HCT116 (cell line): ENCODE measurements around the gene HMCN2. TPM values are rescaled to one million over a fixed set of nuclear protein-coding genes. Genes with fewer than 3 reads are reported as not detected.

Experiments used
- ATAC-seq: fragments of 200-7000 bp; cut with Tn5 transposase; 2 replicates; pipeline ENCODE4 v1.9.1; 2020; ENCODE audit warnings: mild to moderate bottlenecking, moderate library complexity
- BruUV-seq: library from RNA; stranded (reverse); fragments of 400-500 nt; replicated peaks from 2 replicates; lab custom pipeline; 2021; lab: Mats Ljungman, UMichigan
- CTCF ChIA-PET: fragments of 300-600 bp; sonication (Branson Sonifier 250); formaldehyde crosslinking; loops from one replicate; lab custom pipeline; 2021; ENCODE audit warnings: antibody characterized with exemption; lab: Charles Lee
- POLR2A ChIA-PET: fragments of 300-600, 350-600 bp; sonication (Branson Sonifier 250); formaldehyde crosslinking; loops from one replicate; lab custom pipeline; 2021; ENCODE audit warnings: antibody characterized with exemption; lab: Charles Lee
- RAD21 ChIA-PET, 2 experiments: fragments of 300-600 bp; sonication (Branson Sonifier 250); formaldehyde crosslinking; loops; one replicate each; lab custom pipeline; 2023; ENCODE audit warnings: low total read pairs in 2 of 2; ENCODE audit not compliant: uncharacterized antibody in 2 of 2, unreplicated experiment in 2 of 2, low non-redundant PET in 1 of 2; lab: Charles Lee
- DNase-seq: peaks from one replicate; pipeline ENCODE4 v3.0.0-alpha.2; 2010; ENCODE audit warnings: low read depth, low spot score
- H2AFZ ChIP-seq: fragments of 200-600 bp; shearing (Covaris generic), sonication (generic); 2 replicates; pipeline ENCODE4 v1.6.1; 2017; ENCODE audit warnings: low read depth, mixed run types, mixed read lengths, antibody characterized with exemption, low read length; ENCODE audit not compliant: poor library complexity, severe bottlenecking
- H3K27ac ChIP-seq: 2 replicates; pipeline ENCODE4 v1.5.1; 2012; ENCODE audit warnings: low read depth, low read length
- H3K27me3 ChIP-seq: fragments of 200-600 bp; sonication (generic); 2 replicates; pipeline ENCODE4 v1.6.1; 2016; ENCODE audit warnings: mixed run types, low read length, mixed read lengths; ENCODE audit not compliant: insufficient read depth
- H3K36me3 ChIP-seq, 2 experiments: fragments of 200-500 bp in 1 of 2; fragments of 200-600 bp in 1 of 2; sonication (Bioruptor generic) in 1 of 2; sonication (generic) in 1 of 2; 2 replicates each; pipeline versions ENCODE4 v1.5.1 to v1.6.1; 2014 to 2016; ENCODE audit warnings: low read length in 2 of 2, inconsistent platforms in 1 of 2, mixed read lengths in 1 of 2, mixed run types in 1 of 2; ENCODE audit not compliant: insufficient read depth in 2 of 2, control insufficient read depth in 1 of 2
- H3K4me1 ChIP-seq, 2 experiments: fragments of 200-600 bp in 1 of 2; sonication (generic) in 1 of 2; 2 replicates each; pipeline versions ENCODE4 v1.5.1 to v1.6.1; 2012 to 2017; ENCODE audit warnings: low read length in 2 of 2, inconsistent platforms in 1 of 2, mild to moderate bottlenecking in 1 of 2, mixed read lengths in 1 of 2, mixed run types in 1 of 2, moderate library complexity in 1 of 2; ENCODE audit not compliant: insufficient read depth in 2 of 2, control insufficient read depth in 1 of 2
- H3K4me2 ChIP-seq: fragments of 200-600 bp; sonication (generic); 2 replicates; pipeline ENCODE4 v1.6.1; 2017; ENCODE audit warnings: mixed run types, low read length, mixed read lengths
- H3K4me3 ChIP-seq, 2 experiments: fragments of 200-600 bp in 1 of 2; sonication (generic) in 1 of 2; replicated peaks in 1 of 2; 2 replicates each; pipeline ENCODE4 v1.5.1; 2011 to 2016; ENCODE audit warnings: low read length in 2 of 2, control low read depth in 1 of 2, low read depth in 1 of 2, mild to moderate bottlenecking in 1 of 2, mixed read lengths in 1 of 2, mixed run types in 1 of 2
- H3K79me2 ChIP-seq: fragments of 200-600 bp; sonication (generic); 2 replicates; pipeline ENCODE4 v1.6.1; 2017; ENCODE audit warnings: mild to moderate bottlenecking, mixed run types, low read length, moderate library complexity, mixed read lengths; ENCODE audit not compliant: insufficient read depth
- H3K9ac ChIP-seq: fragments of 200-600 bp; sonication (generic); 2 replicates; pipeline ENCODE4 v1.6.1; 2016; ENCODE audit warnings: low read length, mixed read lengths
- H3K9me2 ChIP-seq: fragments of 200-600 bp; sonication (generic), shearing (Covaris generic); 2 replicates; pipeline ENCODE4 v1.6.1; 2017; ENCODE audit warnings: mixed run types, mild to moderate bottlenecking, moderate library complexity; ENCODE audit not compliant: insufficient read depth
- H3K9me3 ChIP-seq, 2 experiments: fragments of 200-500 bp in 1 of 2; fragments of 200-600 bp in 1 of 2; sonication (Bioruptor generic) in 1 of 2; sonication (generic) in 1 of 2; 2 replicates each; pipeline ENCODE4 v1.6.1; 2014 to 2017; ENCODE audit warnings: low read length in 2 of 2, mixed read lengths in 2 of 2, inconsistent platforms in 1 of 2, low read depth in 1 of 2, mild to moderate bottlenecking in 1 of 2, mixed run types in 1 of 2, moderate library complexity in 1 of 2; ENCODE audit not compliant: control insufficient read depth in 1 of 2, insufficient read depth in 1 of 2
- H4K20me1 ChIP-seq: fragments of 200-600 bp; sonication (generic), shearing (Covaris generic); 2 replicates; pipeline ENCODE4 v1.6.1; 2017; ENCODE audit warnings: mixed run types, mild to moderate bottlenecking, moderate library complexity; ENCODE audit not compliant: insufficient read depth
- CBX3 ChIP-seq: IDR thresholded peaks from 2 replicates; pipeline ENCODE4 v1.6.1; 2012; ENCODE audit warnings: low read depth
- CEBPB ChIP-seq: IDR thresholded peaks from 2 replicates; pipeline ENCODE4 v1.6.1; 2012; ENCODE audit warnings: low read depth
- EZH2phosphoT487 ChIP-seq: fragments of 200-600 bp; IDR thresholded peaks from 2 replicates; pipeline ENCODE4 v1.6.1; 2018; ENCODE audit warnings: antibody characterized with exemption, borderline replicate concordance
- FOSL1 ChIP-seq: IDR thresholded peaks from 2 replicates; pipeline ENCODE4 v1.6.1; 2012; ENCODE audit warnings: low read depth
- JUND ChIP-seq: IDR thresholded peaks from 2 replicates; pipeline ENCODE4 v1.6.1; 2012
- SIN3A ChIP-seq: IDR thresholded peaks from 2 replicates; pipeline ENCODE4 v1.6.1; 2012; ENCODE audit warnings: low read depth
- SRF ChIP-seq: IDR thresholded peaks from 2 replicates; pipeline ENCODE4 v1.6.1; 2012; ENCODE audit warnings: low read depth
- YY1 ChIP-seq: IDR thresholded peaks from 2 replicates; pipeline ENCODE4 v1.6.1; 2011; ENCODE audit warnings: low read length, low read depth, moderate library complexity, mild to moderate bottlenecking; ENCODE audit not compliant: insufficient replicate concordance; ENCODE audit errors: extremely low read depth
- ZFX ChIP-seq: fragments of 450-650 bp; IDR thresholded peaks from 2 replicates; pipeline ENCODE4 v1.6.1; 2017
- intact Hi-C: fragments of 100-400 bp; cut with micrococcal nuclease; formaldehyde crosslinking; loops from 2 replicates; pipeline ENCODE4 v1.10.0; 2022
- total RNA-seq: library from RNA; stranded (reverse); gene quantifications from one replicate; pipeline ENCODE4 v1.2.1, GENCODE V29; 2021; ENCODE audit not compliant: unreplicated experiment
- TF ChIP-seq, protein P1 (sequence below), 3 experiments: fragments of 200-600 bp in 1 of 3; sonication (generic) in 1 of 3; IDR thresholded peaks in 2 of 3; conservative IDR thresholded peaks in 1 of 3; 2 replicates each; pipeline ENCODE4 v1.5.1; 2012 to 2017; ENCODE audit warnings: low read depth in 2 of 3, low read length in 2 of 3, antibody characterized with exemption in 1 of 3, borderline replicate concordance in 1 of 3, control low read depth in 1 of 3, mild to moderate bottlenecking in 1 of 3, mixed read lengths in 1 of 3, mixed run types in 1 of 3, moderate library complexity in 1 of 3; ENCODE audit not compliant: insufficient read depth in 1 of 3
- TF ChIP-seq, protein P2 (sequence below): IDR thresholded peaks from 2 replicates; pipeline ENCODE4 v1.6.1; 2011; ENCODE audit warnings: mild to moderate bottlenecking, low read length, moderate library complexity; ENCODE audit not compliant: insufficient replicate concordance; ENCODE audit errors: extremely low read depth

Gene HMCN2
- total RNA-seq, 1 experiment from 2014 or later, result 0.22 TPM

DNA sequence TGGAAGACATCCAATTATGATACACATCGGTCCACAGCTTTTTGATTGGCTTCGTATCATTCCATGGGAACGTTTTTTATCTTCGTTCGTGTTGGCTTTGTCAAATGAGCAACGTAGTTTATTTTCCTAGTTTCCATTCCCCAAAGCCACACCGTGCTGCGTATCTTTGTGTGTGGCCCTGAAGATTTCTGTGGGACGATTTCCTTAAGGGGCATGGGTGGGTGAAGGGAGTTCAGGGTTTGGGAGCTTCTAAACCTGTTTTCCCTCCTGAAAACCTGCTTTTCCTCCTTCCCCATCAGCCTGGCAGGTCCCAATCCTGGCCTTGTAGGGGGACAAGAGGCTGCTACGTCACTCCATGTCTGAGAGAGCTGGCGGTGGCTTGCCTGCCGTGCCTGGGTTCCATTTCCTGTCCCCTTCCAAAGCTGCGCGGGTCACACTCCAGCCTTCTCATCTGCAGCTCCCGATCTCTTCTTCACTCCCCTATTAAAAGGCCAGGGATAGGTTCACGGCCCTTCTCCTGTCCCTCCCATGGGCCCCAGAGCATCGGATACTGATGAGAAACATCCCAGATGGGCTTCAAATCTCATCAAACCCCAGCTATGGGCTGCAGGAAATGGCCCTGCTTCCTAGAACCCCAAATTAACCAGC is 155.7 kb downstream of the HMCN2 start:
- RAD21 ChIA-PET, result no interaction called here
- CTCF ChIA-PET, result no interaction called here
- no peaks in the 10 kb centered on the region for H3K27me3 ChIP-seq
- H3K4me3 ChIP-seq, result no peak overlapping the region
- TF ChIP-seq JUND (no peak), FOSL1 (no peak), ZFX (no peak), SIN3A (no peak), SRF (no peak), YY1 (no peak), CBX3 (no peak), EZH2phosphoT487 (no peak), CEBPB (no peak)
- TF ChIP-seq, protein P1, sequence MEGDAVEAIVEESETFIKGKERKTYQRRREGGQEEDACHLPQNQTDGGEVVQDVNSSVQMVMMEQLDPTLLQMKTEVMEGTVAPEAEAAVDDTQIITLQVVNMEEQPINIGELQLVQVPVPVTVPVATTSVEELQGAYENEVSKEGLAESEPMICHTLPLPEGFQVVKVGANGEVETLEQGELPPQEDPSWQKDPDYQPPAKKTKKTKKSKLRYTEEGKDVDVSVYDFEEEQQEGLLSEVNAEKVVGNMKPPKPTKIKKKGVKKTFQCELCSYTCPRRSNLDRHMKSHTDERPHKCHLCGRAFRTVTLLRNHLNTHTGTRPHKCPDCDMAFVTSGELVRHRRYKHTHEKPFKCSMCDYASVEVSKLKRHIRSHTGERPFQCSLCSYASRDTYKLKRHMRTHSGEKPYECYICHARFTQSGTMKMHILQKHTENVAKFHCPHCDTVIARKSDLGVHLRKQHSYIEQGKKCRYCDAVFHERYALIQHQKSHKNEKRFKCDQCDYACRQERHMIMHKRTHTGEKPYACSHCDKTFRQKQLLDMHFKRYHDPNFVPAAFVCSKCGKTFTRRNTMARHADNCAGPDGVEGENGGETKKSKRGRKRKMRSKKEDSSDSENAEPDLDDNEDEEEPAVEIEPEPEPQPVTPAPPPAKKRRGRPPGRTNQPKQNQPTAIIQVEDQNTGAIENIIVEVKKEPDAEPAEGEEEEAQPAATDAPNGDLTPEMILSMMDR (IDR thresholded peaks at IDR 0.05 in 2 of 3, conservative IDR thresholded peaks at IDR 0.05 in 1 of 3; ENCODE audit: borderline replicate concordance in 1 of 3, insufficient read depth in 1 of 3, low read depth in 2 of 3, low read length in 2 of 3), result no peak
- TF ChIP-seq, protein P2, sequence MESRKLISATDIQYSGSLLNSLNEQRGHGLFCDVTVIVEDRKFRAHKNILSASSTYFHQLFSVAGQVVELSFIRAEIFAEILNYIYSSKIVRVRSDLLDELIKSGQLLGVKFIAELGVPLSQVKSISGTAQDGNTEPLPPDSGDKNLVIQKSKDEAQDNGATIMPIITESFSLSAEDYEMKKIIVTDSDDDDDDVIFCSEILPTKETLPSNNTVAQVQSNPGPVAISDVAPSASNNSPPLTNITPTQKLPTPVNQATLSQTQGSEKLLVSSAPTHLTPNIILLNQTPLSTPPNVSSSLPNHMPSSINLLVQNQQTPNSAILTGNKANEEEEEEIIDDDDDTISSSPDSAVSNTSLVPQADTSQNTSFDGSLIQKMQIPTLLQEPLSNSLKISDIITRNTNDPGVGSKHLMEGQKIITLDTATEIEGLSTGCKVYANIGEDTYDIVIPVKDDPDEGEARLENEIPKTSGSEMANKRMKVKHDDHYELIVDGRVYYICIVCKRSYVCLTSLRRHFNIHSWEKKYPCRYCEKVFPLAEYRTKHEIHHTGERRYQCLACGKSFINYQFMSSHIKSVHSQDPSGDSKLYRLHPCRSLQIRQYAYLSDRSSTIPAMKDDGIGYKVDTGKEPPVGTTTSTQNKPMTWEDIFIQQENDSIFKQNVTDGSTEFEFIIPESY, result no peak
- DNase-seq (no peak), ATAC-seq (no peak)
- H4K20me1 ChIP-seq, result no peaks in the 10 kb centered on the region
- H3K27ac ChIP-seq, result no peak overlapping the region
- no peaks in the 10 kb centered on the region for H3K36me3 ChIP-seq
- no peaks in the 10 kb centered on the region for H3K9me2 ChIP-seq
- no peak overlapping the region for H3K4me2 ChIP-seq
- BruUV-seq, result no TSS peak
- no peak overlapping the region for H3K9ac ChIP-seq
- no peaks in the 10 kb centered on the region for H3K9me3 ChIP-seq
- H2AFZ ChIP-seq, result no peak overlapping the region
- no peaks in the 10 kb centered on the region for H3K79me2 ChIP-seq
- intact Hi-C loops, result no loop called here
- peaks cover 3 to 5% of the 10 kb centered on the region in 2 experiments; a peak in 3 of 4 replicates for H3K4me1 ChIP-seq
- POLR2A ChIA-PET, result no interaction called here
